Measurements from ENCODE around the gene PAX6.

Gene PAX6

DNA sequence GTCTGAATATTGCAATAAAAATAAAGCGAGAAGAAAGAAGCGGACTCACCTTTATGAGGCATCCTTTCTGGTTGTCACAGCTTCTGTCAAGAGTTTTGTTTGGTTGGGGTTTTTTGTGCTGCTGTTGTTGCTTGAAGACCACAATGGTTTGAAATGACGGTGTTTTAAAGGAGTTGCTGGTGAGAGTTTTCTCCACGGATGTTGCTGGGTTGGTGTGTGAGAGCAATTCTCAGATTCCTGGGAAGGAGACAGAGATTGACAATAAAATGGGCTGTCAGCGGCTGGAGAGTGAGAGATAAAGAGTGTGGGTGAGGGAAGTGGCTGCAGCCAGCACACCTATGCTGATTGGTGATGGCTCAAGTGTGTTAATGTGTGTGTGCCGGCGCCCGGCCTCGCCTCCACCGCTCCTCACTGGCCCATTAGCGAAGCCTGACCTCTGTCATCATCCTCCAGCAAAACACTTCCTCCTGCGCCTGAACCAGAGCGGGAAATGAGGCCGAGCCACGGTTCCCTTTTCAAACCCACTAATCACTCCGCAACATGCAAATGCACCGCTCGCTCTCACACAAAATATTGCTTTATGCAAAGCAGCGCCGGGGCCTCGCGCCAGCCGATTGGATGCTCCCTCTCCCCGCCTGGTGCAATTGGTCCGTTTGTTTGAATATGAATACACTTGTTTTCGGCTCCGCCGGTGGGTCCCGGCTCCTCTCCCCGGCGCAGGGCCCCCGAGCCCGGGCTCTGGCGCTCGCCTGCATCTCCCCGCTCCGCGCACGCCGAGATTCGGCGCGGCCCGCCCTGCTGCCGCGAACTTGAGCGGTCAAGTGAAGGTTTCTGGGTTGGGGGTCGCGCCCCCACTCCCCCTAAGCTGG, at the start of gene PAX6:
TSS of gene PAX6 (minus strand) at position 544 of the 869 bp plus-strand sequence. CDS start 4,911 bp downstream, outside the sequence.
- peaks cover 37 to 42% of the 10 kb centered on the region in 2 donors for H3K4me1 ChIP-seq (ENCODE audit: control insufficient read depth in 1 of 2, insufficient read depth in 2 of 2, low read length in 2 of 2)
- H3K36me3 ChIP-seq (ENCODE audit: control insufficient read depth in 1 of 2, insufficient read depth in 2 of 2, low read length in 2 of 2) = no peaks in the 10 kb centered on the region
- H3K9ac ChIP-seq (ENCODE audit: low read depth in 1 of 2, low read length in 2 of 2) = no peak within 1 kb of the TSS
- H3K27ac ChIP-seq (ENCODE audit: low read depth, low read length) = no peak within 1 kb of the TSS
- peak within 1 kb of the TSS; percentile 52 to 57 for H3K4me3 ChIP-seq (ENCODE audit: low read depth in 1 of 2, low read length in 2 of 2)
- H3K9me3 ChIP-seq (ENCODE audit: control insufficient read depth in 1 of 2, low read length in 2 of 2) = no peaks in the 10 kb centered on the region
- peaks cover 92 to 93% of the 10 kb centered on the region in 2 donors for H3K27me3 ChIP-seq (ENCODE audit: control insufficient read depth in 1 of 2, insufficient read depth in 2 of 2, low read length in 2 of 2)

DNA sequence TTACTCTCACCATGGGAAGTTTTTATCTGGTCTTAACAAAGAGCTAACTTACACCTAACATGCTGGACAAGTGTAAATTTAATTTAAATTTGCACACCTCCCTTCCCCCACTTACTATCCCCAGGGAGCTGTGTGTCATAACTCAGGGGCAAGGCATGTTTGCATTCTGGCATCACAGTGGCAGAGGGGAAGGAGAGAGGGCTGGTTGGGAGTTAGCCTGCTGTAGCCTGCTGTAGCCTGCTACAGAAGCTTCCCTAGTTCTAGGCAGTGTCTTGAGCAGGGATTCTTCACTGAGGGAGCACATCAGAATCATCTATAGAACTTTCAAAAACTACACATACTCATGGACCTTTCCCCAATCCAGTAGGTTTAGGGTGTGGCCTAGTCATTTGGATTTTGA, 49.3 kb upstream of the PAX6 start:
- H3K27me3 ChIP-seq (ENCODE audit: control insufficient read depth in 1 of 2, insufficient read depth in 2 of 2, low read length in 2 of 2) = peaks cover 2 to 4% of the 10 kb centered on the region in 2 donors
- no peak overlapping the region for H3K4me3 ChIP-seq (ENCODE audit: low read depth in 1 of 2, low read length in 2 of 2)
- no peak overlapping the region for H3K27ac ChIP-seq (ENCODE audit: low read depth, low read length)
- H3K9ac ChIP-seq (ENCODE audit: low read depth in 1 of 2, low read length in 2 of 2) = no peak overlapping the region
- no peaks in the 10 kb centered on the region for H3K4me1 ChIP-seq (ENCODE audit: control insufficient read depth in 1 of 2, insufficient read depth in 2 of 2, low read length in 2 of 2)
- no peaks in the 10 kb centered on the region for H3K9me3 ChIP-seq (ENCODE audit: control insufficient read depth in 1 of 2, low read length in 2 of 2)
- H3K36me3 ChIP-seq (ENCODE audit: control insufficient read depth in 1 of 2, insufficient read depth in 2 of 2, low read length in 2 of 2) = no peaks in the 10 kb centered on the region

DNA sequence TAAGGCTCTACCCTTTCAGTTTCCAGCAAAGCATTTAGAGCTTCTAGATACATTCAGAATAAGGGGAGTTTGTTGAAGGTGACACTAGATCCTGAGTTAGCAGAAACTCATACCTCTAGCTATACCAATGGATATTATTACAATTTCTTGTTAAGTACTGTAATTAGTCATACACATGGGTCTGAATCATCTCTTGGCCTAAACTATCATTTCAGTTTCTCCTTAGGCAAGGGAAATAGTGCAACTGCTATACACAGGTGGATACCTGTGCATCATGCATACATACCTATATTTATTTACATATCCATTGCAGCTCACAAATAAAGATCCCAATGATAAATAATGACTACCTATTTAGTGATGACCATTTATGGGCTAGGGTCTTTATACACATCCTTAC, 45.1 kb upstream of the PAX6 start:
- peaks cover 2 to 4% of the 10 kb centered on the region in 2 donors for H3K27me3 ChIP-seq (ENCODE audit: control insufficient read depth in 1 of 2, insufficient read depth in 2 of 2, low read length in 2 of 2)
- no peak overlapping the region for H3K9ac ChIP-seq (ENCODE audit: low read depth in 1 of 2, low read length in 2 of 2)
- no peaks in the 10 kb centered on the region for H3K9me3 ChIP-seq (ENCODE audit: control insufficient read depth in 1 of 2, low read length in 2 of 2)
- H3K27ac ChIP-seq (ENCODE audit: low read depth, low read length) = no peak overlapping the region
- no peaks in the 10 kb centered on the region for H3K4me1 ChIP-seq (ENCODE audit: control insufficient read depth in 1 of 2, insufficient read depth in 2 of 2, low read length in 2 of 2)
- no peak overlapping the region for H3K4me3 ChIP-seq (ENCODE audit: low read depth in 1 of 2, low read length in 2 of 2)
- no peaks in the 10 kb centered on the region for H3K36me3 ChIP-seq (ENCODE audit: control insufficient read depth in 1 of 2, insufficient read depth in 2 of 2, low read length in 2 of 2)

DNA sequence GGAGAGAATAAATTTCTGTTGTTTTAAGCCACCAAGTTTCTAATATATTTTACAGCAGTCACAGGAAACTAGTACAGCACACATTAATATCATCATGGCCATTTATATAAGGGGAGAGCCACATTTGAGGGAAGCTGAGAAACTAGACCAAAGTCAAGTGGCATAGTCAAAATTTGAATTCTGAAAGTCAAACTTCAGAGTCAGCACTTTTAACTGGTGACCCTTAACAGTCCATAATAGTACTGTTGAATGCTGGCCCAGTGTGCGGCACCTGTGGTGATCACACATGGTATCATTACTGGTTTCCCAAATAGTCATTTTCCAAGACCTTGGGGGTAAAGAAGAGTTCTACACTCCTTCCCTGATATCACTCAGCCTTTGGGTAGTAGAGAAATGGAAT, 44.3 kb upstream of the PAX6 start:
- Histone ChIP-seq H3K27me3 (ENCODE audit: control insufficient read depth in 1 of 2, insufficient read depth in 2 of 2, low read length in 2 of 2) (peaks cover 0 to 4% of the 10 kb centered on the region in 2 donors), H3K36me3 (ENCODE audit: control insufficient read depth in 1 of 2, insufficient read depth in 2 of 2, low read length in 2 of 2) (no peaks in the 10 kb centered on the region), H3K4me3 (ENCODE audit: low read depth in 1 of 2, low read length in 2 of 2) (no peak overlapping the region), H3K9ac (ENCODE audit: low read depth in 1 of 2, low read length in 2 of 2) (no peak overlapping the region), H3K27ac (ENCODE audit: low read depth, low read length) (no peak overlapping the region), H3K9me3 (ENCODE audit: control insufficient read depth in 1 of 2, low read length in 2 of 2) (no peaks in the 10 kb centered on the region), H3K4me1 (ENCODE audit: control insufficient read depth in 1 of 2, insufficient read depth in 2 of 2, low read length in 2 of 2) (no peaks in the 10 kb centered on the region)

DNA sequence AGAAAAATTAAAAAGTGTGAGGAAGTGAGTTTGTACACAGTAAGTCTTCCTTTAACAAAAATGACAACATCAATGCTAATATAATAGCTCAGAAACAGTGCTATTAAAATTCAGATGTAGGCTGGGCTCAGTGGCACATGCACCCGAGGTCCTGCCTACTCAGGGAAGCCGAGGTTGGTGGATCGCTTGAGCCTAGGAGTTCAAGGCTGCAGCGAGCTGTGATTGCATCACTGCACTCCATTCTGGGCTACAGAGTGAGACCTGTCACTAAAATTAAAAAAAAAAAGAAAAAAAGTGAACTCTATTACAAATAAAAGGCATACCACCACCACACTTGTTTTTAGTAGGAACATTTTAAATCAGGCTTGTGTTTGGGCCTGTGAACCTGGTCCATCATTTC, 39.2 kb upstream of the PAX6 start:
- Histone ChIP-seq H3K36me3 (ENCODE audit: control insufficient read depth in 1 of 2, insufficient read depth in 2 of 2, low read length in 2 of 2) (no peaks in the 10 kb centered on the region), H3K4me1 (ENCODE audit: control insufficient read depth in 1 of 2, insufficient read depth in 2 of 2, low read length in 2 of 2) (no peaks in the 10 kb centered on the region), H3K9me3 (ENCODE audit: control insufficient read depth in 1 of 2, low read length in 2 of 2) (no peaks in the 10 kb centered on the region), H3K9ac (ENCODE audit: low read depth in 1 of 2, low read length in 2 of 2) (no peak overlapping the region), H3K4me3 (ENCODE audit: low read depth in 1 of 2, low read length in 2 of 2) (no peak overlapping the region), H3K27ac (ENCODE audit: low read depth, low read length) (no peak overlapping the region), H3K27me3 (ENCODE audit: control insufficient read depth in 1 of 2, insufficient read depth in 2 of 2, low read length in 2 of 2) (no peaks in the 10 kb centered on the region)

DNA sequence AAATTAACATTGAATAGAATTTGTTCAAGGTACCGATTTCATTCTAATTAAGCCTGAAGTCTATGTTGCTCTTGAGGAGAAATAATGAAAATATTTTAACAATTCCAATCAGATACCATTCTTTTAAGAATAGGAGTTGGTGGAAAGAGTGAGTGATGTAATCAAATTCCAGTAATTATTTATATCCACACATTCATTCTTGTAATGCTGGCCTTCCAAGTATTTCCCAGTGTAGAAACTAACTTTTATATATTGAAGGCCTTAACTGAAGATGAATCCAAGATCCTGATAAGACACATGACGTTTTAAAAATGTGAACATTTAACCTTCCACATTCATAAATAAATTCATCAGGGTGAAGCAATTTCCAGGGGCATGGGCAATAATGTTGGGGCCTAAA, 36.6 kb upstream of the PAX6 start:
- Histone ChIP-seq H3K4me3 (ENCODE audit: low read depth in 1 of 2, low read length in 2 of 2) (no peak overlapping the region), H3K9me3 (ENCODE audit: control insufficient read depth in 1 of 2, low read length in 2 of 2) (no peaks in the 10 kb centered on the region), H3K36me3 (ENCODE audit: control insufficient read depth in 1 of 2, insufficient read depth in 2 of 2, low read length in 2 of 2) (no peaks in the 10 kb centered on the region), H3K27ac (ENCODE audit: low read depth, low read length) (no peak overlapping the region), H3K4me1 (ENCODE audit: control insufficient read depth in 1 of 2, insufficient read depth in 2 of 2, low read length in 2 of 2) (no peaks in the 10 kb centered on the region), H3K9ac (ENCODE audit: low read depth in 1 of 2, low read length in 2 of 2) (no peak overlapping the region), H3K27me3 (ENCODE audit: control insufficient read depth in 1 of 2, insufficient read depth in 2 of 2, low read length in 2 of 2) (no peaks in the 10 kb centered on the region)

DNA sequence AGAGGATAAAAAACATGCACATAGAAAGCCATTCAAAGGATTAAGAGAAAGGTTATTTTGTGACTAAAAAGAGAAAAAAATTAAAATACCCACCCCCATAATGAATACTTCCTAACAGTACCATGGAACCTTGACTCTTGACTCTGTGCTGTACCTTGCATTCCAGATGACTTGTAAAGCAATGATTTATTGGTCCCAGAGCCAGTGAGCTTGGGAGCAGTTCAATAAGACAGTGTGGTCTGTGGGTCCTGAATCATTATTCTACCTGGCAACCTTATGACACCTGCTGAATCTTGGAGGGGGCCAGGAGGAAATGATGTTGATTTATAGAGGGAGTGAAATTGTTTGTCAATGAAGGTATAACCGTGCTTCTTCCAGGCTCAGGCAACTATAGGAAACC, 34.2 kb upstream of the PAX6 start:
- no peak overlapping the region for H3K9ac ChIP-seq (ENCODE audit: low read depth in 1 of 2, low read length in 2 of 2)
- no peaks in the 10 kb centered on the region for H3K9me3 ChIP-seq (ENCODE audit: control insufficient read depth in 1 of 2, low read length in 2 of 2)
- no peaks in the 10 kb centered on the region for H3K36me3 ChIP-seq (ENCODE audit: control insufficient read depth in 1 of 2, insufficient read depth in 2 of 2, low read length in 2 of 2)
- H3K27me3 ChIP-seq (ENCODE audit: control insufficient read depth in 1 of 2, insufficient read depth in 2 of 2, low read length in 2 of 2) = peaks cover 0 to 6% of the 10 kb centered on the region in 2 donors
- H3K4me3 ChIP-seq (ENCODE audit: low read depth in 1 of 2, low read length in 2 of 2) = no peak overlapping the region
- H3K27ac ChIP-seq (ENCODE audit: low read depth, low read length) = no peak overlapping the region
- H3K4me1 ChIP-seq (ENCODE audit: control insufficient read depth in 1 of 2, insufficient read depth in 2 of 2, low read length in 2 of 2) = no peaks in the 10 kb centered on the region

DNA sequence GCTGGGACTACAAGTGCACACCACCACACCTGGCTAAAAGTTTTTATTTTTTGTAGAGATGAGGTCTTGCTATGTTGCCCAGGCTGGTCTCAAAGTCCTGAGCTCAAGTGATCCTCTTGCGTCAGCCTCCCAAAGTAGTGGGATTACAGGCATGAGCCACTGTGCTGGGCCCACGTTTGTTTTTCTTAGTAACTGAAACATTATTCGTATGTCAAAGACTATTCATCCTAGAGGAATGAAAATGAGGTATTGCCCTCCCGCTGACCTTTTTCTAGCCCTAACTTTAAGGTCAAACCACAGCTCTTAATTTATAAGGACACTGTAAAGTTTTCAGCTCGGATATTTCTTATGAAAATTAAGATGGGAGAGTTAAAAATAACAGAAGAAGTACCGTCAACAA, 33.2 kb upstream of the PAX6 start:
- H3K9ac ChIP-seq (ENCODE audit: low read depth in 1 of 2, low read length in 2 of 2) = no peak overlapping the region
- H3K4me1 ChIP-seq (ENCODE audit: control insufficient read depth in 1 of 2, insufficient read depth in 2 of 2, low read length in 2 of 2) = no peaks in the 10 kb centered on the region
- H3K27ac ChIP-seq (ENCODE audit: low read depth, low read length) = no peak overlapping the region
- H3K9me3 ChIP-seq (ENCODE audit: control insufficient read depth in 1 of 2, low read length in 2 of 2) = no peaks in the 10 kb centered on the region
- peaks cover 0 to 8% of the 10 kb centered on the region in 2 donors for H3K27me3 ChIP-seq (ENCODE audit: control insufficient read depth in 1 of 2, insufficient read depth in 2 of 2, low read length in 2 of 2)
- no peak overlapping the region for H3K4me3 ChIP-seq (ENCODE audit: low read depth in 1 of 2, low read length in 2 of 2)
- H3K36me3 ChIP-seq (ENCODE audit: control insufficient read depth in 1 of 2, insufficient read depth in 2 of 2, low read length in 2 of 2) = no peaks in the 10 kb centered on the region

DNA sequence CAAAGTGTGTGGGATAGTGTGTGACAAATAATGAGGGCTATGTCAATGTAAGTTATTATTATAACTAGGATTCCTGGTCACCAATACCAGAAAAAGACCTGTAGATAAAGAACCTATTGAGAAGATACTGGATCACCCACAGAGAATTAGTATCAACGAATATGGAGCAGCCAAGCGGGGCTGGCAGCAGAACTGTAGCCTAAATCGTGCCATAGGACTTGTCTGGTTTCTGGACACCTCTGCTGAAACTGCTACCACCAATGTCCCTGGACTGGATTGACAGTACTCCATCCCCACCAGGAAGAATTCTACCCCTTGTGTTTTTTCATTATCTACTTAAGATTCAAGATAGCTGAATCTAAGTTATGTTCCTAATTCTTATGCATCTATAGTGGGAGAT, 30.3 kb upstream of the PAX6 start:
- Histone ChIP-seq H3K4me1 (ENCODE audit: control insufficient read depth in 1 of 2, insufficient read depth in 2 of 2, low read length in 2 of 2) (no peaks in the 10 kb centered on the region), H3K27me3 (ENCODE audit: control insufficient read depth in 1 of 2, insufficient read depth in 2 of 2, low read length in 2 of 2) (peaks cover 0 to 21% of the 10 kb centered on the region in 2 donors)

DNA sequence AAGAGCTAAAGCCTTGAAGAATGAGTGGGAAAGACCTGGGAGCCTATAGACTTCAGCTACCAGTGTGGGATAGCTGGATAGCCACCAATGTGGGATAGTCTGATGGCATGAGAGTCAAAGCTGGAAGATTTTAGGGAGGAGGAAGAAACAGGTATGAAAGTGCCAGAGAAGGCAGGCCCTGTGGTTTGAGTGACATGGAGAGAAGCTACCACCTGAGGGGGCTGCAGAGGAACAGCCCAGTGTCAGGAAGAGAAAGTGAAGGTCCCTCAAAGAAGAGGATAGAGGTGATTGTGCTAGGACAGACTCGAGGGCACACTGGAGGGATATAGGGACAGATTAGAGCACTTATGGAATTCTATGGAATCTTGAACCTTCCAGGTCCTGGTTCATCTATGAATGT, 23.1 kb upstream of the PAX6 start:
- H3K9ac ChIP-seq (ENCODE audit: low read depth in 1 of 2, low read length in 2 of 2) = no peak overlapping the region
- H3K4me1 ChIP-seq (ENCODE audit: control insufficient read depth in 1 of 2, insufficient read depth in 2 of 2, low read length in 2 of 2) = no peaks in the 10 kb centered on the region
- no peak overlapping the region for H3K4me3 ChIP-seq (ENCODE audit: low read depth in 1 of 2, low read length in 2 of 2)
- H3K9me3 ChIP-seq (ENCODE audit: control insufficient read depth in 1 of 2, low read length in 2 of 2) = no peaks in the 10 kb centered on the region
- H3K36me3 ChIP-seq (ENCODE audit: control insufficient read depth in 1 of 2, insufficient read depth in 2 of 2, low read length in 2 of 2) = no peaks in the 10 kb centered on the region
- H3K27ac ChIP-seq (ENCODE audit: low read depth, low read length) = no peak overlapping the region
- H3K27me3 ChIP-seq (ENCODE audit: control insufficient read depth in 1 of 2, insufficient read depth in 2 of 2, low read length in 2 of 2) = peaks cover 20 to 48% of the 10 kb centered on the region in 2 donors

More for the DNA sequence above, 30.3 kb upstream of the PAX6 start:
- H3K36me3 ChIP-seq (ENCODE audit: control insufficient read depth in 1 of 2, insufficient read depth in 2 of 2, low read length in 2 of 2) = no peaks in the 10 kb centered on the region
- H3K9me3 ChIP-seq (ENCODE audit: control insufficient read depth in 1 of 2, low read length in 2 of 2) = no peaks in the 10 kb centered on the region
- no peak overlapping the region for H3K27ac ChIP-seq (ENCODE audit: low read depth, low read length)
- no peak overlapping the region for H3K4me3 ChIP-seq (ENCODE audit: low read depth in 1 of 2, low read length in 2 of 2)
- H3K9ac ChIP-seq (ENCODE audit: low read depth in 1 of 2, low read length in 2 of 2) = no peak overlapping the region

All from duodenal mucosa (tissue), 2 donors.